Activated naive CD4-positive, alpha-beta T cell treated with Interleukin-2 at 50 U/mL for 16 hours (primary cell): ENCODE results near the gene GALNT9.
"Not testable (repeated sequence)": the region's sequence is repeated elsewhere in the genome, so short reads cannot be mapped to it uniquely, and the experiment has no call there.

Experiments used
- DNase-seq: peaks from one replicate; pipeline ENCODE4 v3.0.0-alpha.2; 2020

GALNT9 gene

GRCh38 chr12:132263451-132264049 lies 65.8 kb downstream of the GALNT9 start:
- DNase-seq: no peak

GRCh38 chr12:132263061-132263360 lies 66.4 kb downstream of the GALNT9 start:
- DNase-seq: no peak

- DNase-seq: no peak
These were observed 66.9 kb downstream of the GALNT9 start for GRCh38 chr12:132262256-132263060.

- no peak for DNase-seq
These were observed 67.9 kb downstream of the GALNT9 start for GRCh38 chr12:132261328-132262138.

- DNase-seq: no peak
These were observed 68.7 kb downstream of the GALNT9 start for GRCh38 chr12:132260721-132261120.

- DNase-seq: no peak
These were observed 69.3 kb downstream of the GALNT9 start for GRCh38 chr12:132259872-132260695.

- no peak for DNase-seq
These were observed 70.0 kb downstream of the GALNT9 start for GRCh38 chr12:132259364-132259871.

GRCh38 chr12:132258543-132258942 lies 70.8 kb downstream of the GALNT9 start:
- DNase-seq: no peak

- no peak for DNase-seq
These were observed 71.4 kb downstream of the GALNT9 start for GRCh38 chr12:132257955-132258490.

- DNase-seq: no peak
These were observed 72.0 kb downstream of the GALNT9 start for GRCh38 chr12:132257206-132257954.

GRCh38 chr12:132256646-132257045 lies 72.7 kb downstream of the GALNT9 start:
- no peak for DNase-seq

GRCh38 chr12:132255642-132256041 lies 73.7 kb downstream of the GALNT9 start:
- DNase-seq: no peak

GRCh38 chr12:132253698-132254480 lies 75.5 kb downstream of the GALNT9 start:
- DNase-seq: no peak

GRCh38 chr12:132252981-132253380 lies 76.4 kb downstream of the GALNT9 start:
- DNase-seq: not testable (repeated sequence)

GRCh38 chr12:132251741-132252490 lies 77.5 kb downstream of the GALNT9 start:
- no peak for DNase-seq

GRCh38 chr12:132251310-132251709 lies 78.1 kb downstream of the GALNT9 start:
- DNase-seq: no peak

- DNase-seq: no peak
These were observed 78.7 kb downstream of the GALNT9 start for GRCh38 chr12:132250707-132251106.

- DNase-seq: no peak
These were observed 79.5 kb downstream of the GALNT9 start for GRCh38 chr12:132249689-132250478.
